HEK293 (cell line): Measurements from ENCODE around the gene FLRT3.
A peak's percentile ranks its signal among the peaks of the same experiment; 100 is the strongest.

ENCODE experiments used
- CTCF ChIA-PET: fragments of 350-600 bp; formaldehyde crosslinking; extraction: SDS; loops from one replicate; lab custom pipeline; 2021; ENCODE audit warnings: antibody characterized with exemption; lab: Yijun Ruan, JAX
- POLR2A ChIA-PET: fragments of 300-600 bp; formaldehyde crosslinking; extraction: SDS; loops from one replicate; lab custom pipeline; 2020; ENCODE audit warnings: antibody characterized with exemption, inconsistent platforms; lab: Yijun Ruan, JAX
- H3K27ac ChIP-seq: fragments of 200-500 bp; sonication (Bioruptor generic); 2 replicates; pipeline ENCODE4 v1.5.1; 2014; ENCODE audit warnings: low read depth, low read length, control low read depth, inconsistent platforms; ENCODE audit errors: extremely low read depth
- H3K36me3 ChIP-seq, 2 experiments: fragments of 200-500 bp in 1 of 2; sonication (Bioruptor generic) in 1 of 2; 1 replicate in 1 of 2; 2 replicates in 1 of 2; pipeline ENCODE4 v1.5.1; 2014 to 2017; ENCODE audit warnings: inconsistent platforms in 2 of 2, low read length in 2 of 2; ENCODE audit not compliant: control insufficient read depth in 2 of 2, insufficient read depth in 1 of 2
- H3K4me1 ChIP-seq: fragments of 200-500 bp; sonication (Bioruptor generic); 2 replicates; pipeline ENCODE4 v1.5.1; 2014; ENCODE audit warnings: mild to moderate bottlenecking, low read length, inconsistent platforms; ENCODE audit not compliant: control insufficient read depth, insufficient read depth
- H3K4me3 ChIP-seq: 2 replicates; pipeline ENCODE4 v1.5.1; 2011; ENCODE audit warnings: low read depth, mild to moderate bottlenecking, control low read depth, low read length, moderate library complexity
- H3K9me3 ChIP-seq: fragments of 200-500 bp; sonication (Bioruptor generic); 2 replicates; pipeline ENCODE4 v1.5.1; 2014; ENCODE audit warnings: low read depth, low read length, inconsistent platforms; ENCODE audit not compliant: control insufficient read depth, insufficient read depth
- BCL6B ChIP-seq: fragments of 450-650 bp; formaldehyde crosslinking; IDR thresholded peaks from 2 replicates; pipeline ENCODE4 v1.5.1; 2017; ENCODE audit warnings: missing biosample characterization, missing genetic modification characterization
- CTCF ChIP-seq: fragments of 450-650 bp; formaldehyde crosslinking; IDR thresholded peaks from 2 replicates; pipeline ENCODE4 v1.5.1; 2016; ENCODE audit warnings: missing biosample characterization, missing genetic modification characterization
- ELK4 ChIP-seq: IDR thresholded peaks from 2 replicates; pipeline ENCODE4 v1.6.1; 2011; ENCODE audit warnings: mild to moderate bottlenecking, low read depth, low read length, borderline replicate concordance
- GLI2 ChIP-seq: fragments of 450-650 bp; formaldehyde crosslinking; IDR thresholded peaks from 2 replicates; pipeline ENCODE4; 2017; ENCODE audit warnings: missing biosample characterization, missing genetic modification characterization, low read depth, borderline replicate concordance
- KLF7 ChIP-seq: fragments of 450-650 bp; formaldehyde crosslinking; IDR thresholded peaks from 2 replicates; pipeline ENCODE4 v1.5.1; 2016; ENCODE audit warnings: missing biosample characterization, missing genetic modification characterization, borderline replicate concordance
- MEIS1 ChIP-seq: sonication (generic); formaldehyde crosslinking; IDR thresholded peaks from 2 replicates; pipeline ENCODE4 v1.8.1; 2022; ENCODE audit warnings: missing genetic modification reagents, mild to moderate bottlenecking, borderline replicate concordance
- PBX3 ChIP-seq: sonication (generic); formaldehyde crosslinking; IDR thresholded peaks from 2 replicates; pipeline ENCODE4 v1.8.1; 2022; ENCODE audit warnings: mild to moderate bottlenecking, moderate library complexity, missing genetic modification reagents
- SCRT2 ChIP-seq: fragments of 450-650 bp; formaldehyde crosslinking; IDR thresholded peaks from 2 replicates; pipeline ENCODE4 v1.5.1; 2016; ENCODE audit warnings: missing biosample characterization, missing genetic modification characterization
- WT1 ChIP-seq: fragments of 450-650 bp; formaldehyde crosslinking; IDR thresholded peaks from 2 replicates; pipeline ENCODE4 v1.5.1; 2016; ENCODE audit warnings: missing biosample characterization, missing genetic modification characterization
- ZBTB48 ChIP-seq: fragments of 450-650 bp; formaldehyde crosslinking; IDR thresholded peaks from 2 replicates; pipeline ENCODE4 v1.5.1; 2016; ENCODE audit warnings: missing biosample characterization, missing genetic modification characterization
- ZBTB8A ChIP-seq: fragments of 450-650 bp; formaldehyde crosslinking; IDR thresholded peaks from 2 replicates; pipeline ENCODE4 v1.5.1; 2016; ENCODE audit warnings: missing biosample characterization, missing genetic modification characterization
- ZFHX2 ChIP-seq: fragments of 450-650 bp; formaldehyde crosslinking; conservative IDR thresholded peaks from 2 replicates; pipeline ENCODE4 v1.5.1; 2016; ENCODE audit warnings: missing biosample characterization, missing genetic modification characterization
- ZFP41 ChIP-seq: fragments of 450-650 bp; formaldehyde crosslinking; IDR thresholded peaks from 2 replicates; pipeline ENCODE4 v1.5.1; 2016; ENCODE audit warnings: missing biosample characterization, missing genetic modification characterization, borderline replicate concordance
- ZNF221 ChIP-seq: fragments of 450-650 bp; formaldehyde crosslinking; IDR thresholded peaks from 2 replicates; pipeline ENCODE4 v1.5.1; 2017; ENCODE audit warnings: missing biosample characterization, missing genetic modification characterization, borderline replicate concordance
- ZNF248 ChIP-seq: fragments of 450-650 bp; formaldehyde crosslinking; IDR thresholded peaks from 2 replicates; pipeline ENCODE4 v1.5.1; 2017; ENCODE audit warnings: missing biosample characterization, missing genetic modification characterization
- ZNF274 ChIP-seq, 2 experiments: fragments of 200-500 bp in 1 of 2; fragments of 450-650 bp in 1 of 2; sonication (Bioruptor generic) in 1 of 2; formaldehyde crosslinking in 1 of 2; IDR thresholded peaks; 2 replicates each; pipeline versions ENCODE4 v1.5.1 to v1.6.1; 2014 to 2016; ENCODE audit warnings: borderline replicate concordance in 1 of 2, inconsistent platforms in 1 of 2, low read length in 1 of 2, missing biosample characterization in 1 of 2, missing genetic modification characterization in 1 of 2
- ZNF354C ChIP-seq: fragments of 450-650 bp; formaldehyde crosslinking; IDR thresholded peaks from 2 replicates; pipeline ENCODE4 v1.5.1; 2016; ENCODE audit warnings: missing biosample characterization, missing genetic modification characterization, low read depth, borderline replicate concordance
- ZNF423 ChIP-seq: fragments of 450-650 bp; formaldehyde crosslinking; IDR thresholded peaks from 2 replicates; pipeline ENCODE4 v1.5.1; 2016; ENCODE audit warnings: missing biosample characterization, missing genetic modification characterization
- ZNF510 ChIP-seq: fragments of 450-650 bp; formaldehyde crosslinking; IDR thresholded peaks from 2 replicates; pipeline ENCODE4 v1.5.1; 2018; ENCODE audit warnings: mild to moderate bottlenecking, missing genetic modification characterization, missing biosample characterization; ENCODE audit not compliant: insufficient replicate concordance
- ZNF529 ChIP-seq: fragments of 450-650 bp; formaldehyde crosslinking; IDR thresholded peaks from 2 replicates; pipeline ENCODE4 v1.5.1; 2017; ENCODE audit warnings: missing genetic modification characterization, missing biosample characterization; ENCODE audit not compliant: insufficient replicate concordance
- ZNF561 ChIP-seq: fragments of 450-650 bp; IDR thresholded peaks from 2 replicates; pipeline ENCODE4 v1.5.1; 2018; ENCODE audit warnings: missing biosample characterization, missing genetic modification characterization, borderline replicate concordance
- ZNF621 ChIP-seq: fragments of 450-650 bp; formaldehyde crosslinking; IDR thresholded peaks from 2 replicates; pipeline ENCODE4 v1.5.1; 2017; ENCODE audit warnings: missing biosample characterization, missing genetic modification characterization
- ZNF76 ChIP-seq: fragments of 450-650 bp; formaldehyde crosslinking; IDR thresholded peaks from 2 replicates; pipeline ENCODE4; 2016; ENCODE audit warnings: low read depth, missing biosample characterization, missing genetic modification characterization, borderline replicate concordance
- ZNF837 ChIP-seq: fragments of 450-650 bp; formaldehyde crosslinking; IDR thresholded peaks from 2 replicates; pipeline ENCODE4 v1.5.1; 2016; ENCODE audit warnings: missing biosample characterization, missing genetic modification characterization

Gene FLRT3

GRCh38 chr20:14383335-14383734, 45.9 kb upstream of the FLRT3 start:
- Histone ChIP-seq H3K36me3 (no peaks in the 10 kb centered on the region), H3K4me3 (no peak overlapping the region), H3K27ac (no peak overlapping the region), H3K9me3 (peaks cover 3% of the 10 kb centered on the region; the same call in 1 of the 2 replicates), H3K4me1 (peaks cover 9% of the 10 kb centered on the region; the same call in 1 of the 2 replicates)
- POLR2A ChIA-PET = no interaction called here
- CTCF ChIA-PET = no interaction called here
- no peak for TF ChIP-seq ZNF529 (tag by site-specific recombination)
- no peak for TF ChIP-seq GLI2 (tag by site-specific recombination)
- TF ChIP-seq ELK4 = no peak
- no peak for TF ChIP-seq ZNF221 (tag by site-specific recombination)
- TF ChIP-seq ZNF248 (tag by site-specific recombination) = no peak
- no peak for TF ChIP-seq KLF7 (tag by site-specific recombination)
- no peak for TF ChIP-seq SCRT2
- TF ChIP-seq ZNF76 (tag by site-specific recombination) = no peak
- TF ChIP-seq ZFP41 (tag by site-specific recombination) = no peak
- no peak for TF ChIP-seq ZFHX2 (tag by site-specific recombination)
- TF ChIP-seq ZNF621 (tag by site-specific recombination) = no peak
- TF ChIP-seq PBX3 (CRISPR knock-in tag) = no peak
- TF ChIP-seq ZNF510 (tag by site-specific recombination) = no peak
- no peak for TF ChIP-seq ZBTB8A
- no peak for TF ChIP-seq ZNF274 (IDR thresholded peaks at IDR 0.05; ENCODE audit: low read length)
- TF ChIP-seq ZNF274 (tag by site-specific recombination; IDR thresholded peaks at IDR 0.05; ENCODE audit: borderline replicate concordance) = no peak
- TF ChIP-seq CTCF = no peak
- no peak for TF ChIP-seq ZNF354C (tag by site-specific recombination)
- TF ChIP-seq ZNF423 (tag by site-specific recombination) = no peak
- TF ChIP-seq MEIS1 (CRISPR knock-in tag) = no peak
- no peak for TF ChIP-seq ZBTB48 (tag by site-specific recombination)

GRCh38 chr20:14378326-14378725, 40.9 kb upstream of the FLRT3 start:
- Histone ChIP-seq H3K9me3 (no peaks in the 10 kb centered on the region), H3K4me3 (no peak overlapping the region), H3K27ac (no peak overlapping the region), H3K4me1 (peaks cover 5% of the 10 kb centered on the region; the same call in 1 of the 2 replicates), H3K36me3 (no peaks in the 10 kb centered on the region)
- TF ChIP-seq ZNF561 (no peak), SCRT2 (no peak), WT1 (tag by site-specific recombination) (0 out of 2 replicates have a peak, but pooled peaks have one; percentile 11), BCL6B (tag by site-specific recombination) (no peak), ZNF837 (tag by site-specific recombination) (no peak)
- ChIA-PET CTCF (no interaction called here), POLR2A (no interaction called here)
